Kidney (tissue), 14 donors: ENCODE data around the gene CDH12. TPM values are rescaled to one million over a fixed set of nuclear protein-coding genes. Genes with fewer than 3 reads are reported as not detected.

Experiments used
- DNase-seq, 5 donors: peaks; one replicate each; pipeline ENCODE4 v3.0.0-alpha.2; 2013 to 2020
- FAIRE-seq: peaks from 2 replicates; lab custom pipeline; 2012; peaks lifted over from hg19 to GRCh38; lab: Jason Lieb, UNC
- H3K27ac ChIP-seq, 2 donors: one replicate each; pipeline ENCODE4 v1.7.0; 2013; ENCODE audit warnings: low read depth in 2 of 2, low read length in 2 of 2, inconsistent platforms in 1 of 2
- H3K27me3 ChIP-seq: one replicate; pipeline ENCODE4 v1.7.1; 2013; ENCODE audit warnings: low read length, inconsistent platforms; ENCODE audit not compliant: control insufficient read depth, insufficient read depth
- H3K36me3 ChIP-seq, 3 donors: one replicate each; pipeline versions ENCODE4 v1.7.0 to v1.7.1; 2013; ENCODE audit warnings: low read length in 3 of 3, control low read depth in 1 of 3, inconsistent platforms in 1 of 3; ENCODE audit not compliant: insufficient read depth in 3 of 3, control insufficient read depth in 2 of 3
- H3K4me1 ChIP-seq, 3 donors: one replicate each; pipeline versions ENCODE4 v1.7.0 to v1.7.1; 2013; ENCODE audit warnings: low read length in 3 of 3, inconsistent platforms in 1 of 3, low read depth in 1 of 3; ENCODE audit not compliant: control insufficient read depth in 2 of 3, insufficient read depth in 2 of 3
- H3K4me3 ChIP-seq, 3 donors: one replicate each; pipeline versions ENCODE4 v1.7.0 to v1.8.1; 2013; ENCODE audit warnings: low read length in 3 of 3, control low read depth in 1 of 3, inconsistent platforms in 1 of 3
- H3K9ac ChIP-seq, 3 donors: one replicate each; pipeline versions ENCODE4 v1.7.0 to v1.7.1; 2013; ENCODE audit warnings: low read length in 3 of 3, control low read depth in 1 of 3, inconsistent platforms in 1 of 3
- H3K9me3 ChIP-seq, 3 donors: one replicate each; pipeline versions ENCODE4 v1.7.0 to v1.7.1; 2013; ENCODE audit warnings: low read length in 3 of 3, control low read depth in 1 of 3, inconsistent platforms in 1 of 3; ENCODE audit not compliant: control insufficient read depth in 2 of 3, insufficient read depth in 1 of 3
- CTCF ChIP-seq: IDR thresholded peaks from 3 replicates; pipeline ENCODE4 v1.5.1; 2012; ENCODE audit warnings: mild to moderate bottlenecking, moderate library complexity, borderline replicate concordance; ENCODE audit not compliant: insufficient read depth; ENCODE audit errors: extremely low read depth
- intact Hi-C: fragments of 100-400 bp; cut with DNase I; formaldehyde crosslinking; loops from one replicate; pipeline ENCODE4 v1.11.1; 2022
- polyA plus RNA-seq: library from polyadenylated mRNA; stranded (reverse); fragments of 350-450 nt; fragmentation: Illumina TruSeq; extraction: RNeasy Lipid Tissue Mini Kit (QIAGEN cat#74804); gene quantifications from one replicate; pipeline ENCODE4 v1.2.3, GENCODE V29; 2014; ENCODE audit warnings: low read depth, low replicate concordance; ENCODE audit not compliant: insufficient read depth
- total RNA-seq: library from RNA; stranded (reverse); fragmentation: NEBNext Ultra II Directional; extraction: Animal tissue kit (Norgen Biotek cat#: 25700); gene quantifications from one replicate; pipeline ENCODE4 v1.2.1, GENCODE V29; 2021
- donor health status: control.
- donor health status: control.
- donor health status: control.
- donor health status: control.
- donor health status: control.
- donor health status: DM: yes; HTN: yes; CAD: no.
- donor health status: Normal renal cell carcinoma (clear cell type).

CDH12 gene
- total and polyA plus RNA-seq, 2 donors from 2014 or later = 0.17 TPM; not detected in 1

- FAIRE-seq (no peak), DNase-seq (no peak)
- Histone ChIP-seq H3K27me3 (no peaks in the 10 kb centered on the region), H3K4me3 (no peak overlapping the region), H3K4me1 (no peaks in the 10 kb centered on the region), H3K9ac (no peak overlapping the region), H3K36me3 (no peaks in the 10 kb centered on the region), H3K9me3 (no peaks in the 10 kb centered on the region), H3K27ac (no peak overlapping the region)
- intact Hi-C loops = no loop called here
- no peak for TF ChIP-seq CTCF
Measured at GRCh38 chr5:21774281-21774680, 1078.9 kb downstream of the CDH12 start.

- no peak overlapping the region for H3K27ac ChIP-seq
- FAIRE-seq (no peak), DNase-seq (no peak)
- intact Hi-C loops = no loop called here
- TF ChIP-seq CTCF = no peak
- no peaks in the 10 kb centered on the region for H3K9me3 ChIP-seq
- H3K4me3 ChIP-seq = no peak overlapping the region
- no peaks in the 10 kb centered on the region for H3K27me3 ChIP-seq
- H3K4me1 ChIP-seq = no peaks in the 10 kb centered on the region
- H3K36me3 ChIP-seq = no peaks in the 10 kb centered on the region
- no peak overlapping the region for H3K9ac ChIP-seq
Measured at GRCh38 chr5:21773456-21773855, 1079.7 kb downstream of the CDH12 start.

DNA sequence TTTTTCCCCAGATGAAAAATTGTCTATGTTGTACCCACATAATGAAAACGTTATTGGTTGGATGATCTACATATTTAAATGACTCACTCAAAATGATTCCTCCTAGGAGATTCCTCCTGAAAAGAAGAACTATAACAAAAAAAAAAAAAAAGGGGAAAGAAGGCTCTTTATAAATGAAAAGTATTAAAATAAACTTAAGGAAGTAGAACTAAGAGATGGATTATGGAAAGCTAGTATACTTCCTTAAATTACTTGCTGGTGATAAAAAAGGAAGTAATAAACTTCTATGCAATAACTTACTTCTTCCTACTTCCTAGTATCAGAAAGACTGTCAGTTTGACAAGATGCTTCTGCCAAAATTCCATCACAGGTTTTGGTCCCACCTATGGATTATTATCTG lies 1087.7 kb downstream of the CDH12 start:
- FAIRE-seq = no peak

More for the DNA sequence above, 1087.7 kb downstream of the CDH12 start:
- Histone ChIP-seq H3K4me3 (no peak overlapping the region), H3K9ac (no peak overlapping the region), H3K27ac (no peak overlapping the region), H3K27me3 (no peaks in the 10 kb centered on the region), H3K9me3 (no peaks in the 10 kb centered on the region), H3K4me1 (no peaks in the 10 kb centered on the region), H3K36me3 (no peaks in the 10 kb centered on the region)
- no peak for DNase-seq
- no peak for TF ChIP-seq CTCF
- intact Hi-C loops = no loop called here
